GM18498 (cell line): ENCODE results near the gene PVALB.
"Not testable (repeated sequence)": the region's sequence is repeated elsewhere in the genome, so short reads cannot be mapped to it uniquely, and the experiment has no call there.

Experiments used
- ATAC-seq: cut with Tn5 transposase; IDR thresholded peaks from one replicate; pipeline ENCODE4 v1.9.1; 2021; ENCODE audit warnings: mild to moderate bottlenecking, moderate library complexity; ENCODE audit not compliant: unreplicated experiment

Gene PVALB

GRCh38 chr22:36759481-36760159, 57.2 kb downstream of the PVALB start:
- no peak for ATAC-seq

GRCh38 chr22:36758792-36759271, 58.0 kb downstream of the PVALB start:
- no peak for ATAC-seq

- ATAC-seq = no peak
These were observed 59.1 kb downstream of the PVALB start for GRCh38 chr22:36757668-36758211.

- ATAC-seq = no peak
These were observed 59.8 kb downstream of the PVALB start for GRCh38 chr22:36756746-36757655.

GRCh38 chr22:36756031-36756430, 60.8 kb downstream of the PVALB start:
- ATAC-seq = no peak

GRCh38 chr22:36755316-36755715, 61.5 kb downstream of the PVALB start:
- ATAC-seq = no peak

- not testable (repeated sequence) for ATAC-seq
These were observed 62.0 kb downstream of the PVALB start for GRCh38 chr22:36754881-36755280.

- no peak for ATAC-seq
These were observed 62.9 kb downstream of the PVALB start for GRCh38 chr22:36753916-36754315.

- no peak for ATAC-seq
These were observed 63.6 kb downstream of the PVALB start for GRCh38 chr22:36753120-36753802.
